ENCODE results near the gene FAM83E.
"Not testable (repeated sequence)": the region's sequence is repeated elsewhere in the genome, so short reads cannot be mapped to it uniquely, and the experiment has no call there.

FAM83E gene

DNA sequence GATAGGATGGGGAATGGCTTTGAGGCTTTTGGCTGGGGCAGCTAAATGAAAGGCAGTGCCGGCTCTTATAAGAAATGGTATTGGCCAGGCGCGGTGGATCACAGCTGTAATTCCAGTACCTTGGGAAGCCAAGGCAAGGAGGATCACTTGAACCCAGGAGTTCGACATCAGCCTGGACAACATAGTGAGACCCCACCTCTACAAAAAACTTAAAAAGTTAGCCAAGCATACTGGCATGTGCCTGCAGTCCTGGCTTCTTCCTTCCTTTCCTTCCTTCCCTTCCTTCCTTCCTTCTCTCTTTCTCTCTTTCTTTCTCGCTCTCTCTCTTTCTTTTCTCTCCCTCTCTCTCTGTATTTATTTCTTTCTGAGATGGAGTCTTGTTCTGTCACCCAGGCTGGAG, 28.0 kb upstream of the FAM83E start:
- DNase-seq (ENCODE audit: insufficient read length, low spot score) (no peak), FAIRE-seq (no peak)

DNA sequence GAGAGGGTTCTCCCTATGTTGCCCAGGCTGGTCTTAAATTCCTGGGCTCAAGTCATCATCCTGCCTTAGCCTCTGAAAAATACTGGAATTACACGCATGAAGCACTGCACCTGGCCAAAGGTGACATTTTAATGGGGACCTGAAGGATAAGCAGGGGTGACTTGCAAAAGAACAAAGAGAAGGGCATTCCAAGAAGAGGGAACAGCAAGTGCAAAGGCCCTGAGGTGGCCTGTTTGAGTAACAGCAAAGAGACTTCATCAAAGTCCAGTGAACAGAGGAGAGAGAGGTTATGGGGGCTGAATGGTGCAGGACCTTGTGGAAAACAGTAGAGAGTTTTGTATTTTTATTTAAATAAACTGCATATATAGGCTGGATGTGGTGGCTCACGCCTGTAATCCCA, 27.0 kb upstream of the FAM83E start:
- DNase-seq (ENCODE audit: insufficient read length, low spot score) (no peak), FAIRE-seq (no peak)

GRCh38 chr19:48639483-48640375, 24.9 kb upstream of the FAM83E start:
- no peak for DNase-seq (ENCODE audit: insufficient read length, low spot score)
- no peak for FAIRE-seq

DNA sequence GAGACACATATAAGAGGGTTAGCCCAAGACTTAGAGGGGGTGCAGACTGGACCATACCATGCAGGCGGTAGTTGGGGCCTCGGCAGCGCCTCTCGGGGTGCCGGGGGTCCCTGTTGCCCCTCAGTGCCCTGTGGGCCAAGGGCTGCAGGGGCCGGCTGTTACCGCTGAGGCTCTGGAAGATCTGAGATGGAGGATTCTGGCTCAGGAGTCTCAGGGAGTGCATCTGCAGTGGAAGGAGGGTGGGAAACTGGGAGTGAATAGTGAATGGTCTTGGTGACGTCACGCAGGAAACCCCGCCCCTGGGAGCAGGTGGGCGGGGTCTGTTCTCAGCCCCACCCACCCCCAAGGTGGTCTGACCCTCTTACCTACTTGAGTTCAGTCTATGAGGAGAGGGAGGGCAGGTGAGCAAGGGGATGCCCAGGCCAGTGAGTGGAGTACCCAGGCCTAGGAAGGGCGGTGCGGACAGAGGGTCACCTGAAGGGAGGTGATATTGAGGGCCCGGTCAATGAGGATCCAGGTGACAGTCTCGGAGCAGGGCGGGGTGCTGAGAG, 24.0 kb upstream of the FAM83E start:
- DNase-seq (ENCODE audit: insufficient read length, low spot score) (no peak), FAIRE-seq (no peak)

GRCh38 chr19:48637948-48638830, 23.3 kb upstream of the FAM83E start:
- DNase-seq (ENCODE audit: insufficient read length, low spot score) (no peak), FAIRE-seq (no peak)

DNA sequence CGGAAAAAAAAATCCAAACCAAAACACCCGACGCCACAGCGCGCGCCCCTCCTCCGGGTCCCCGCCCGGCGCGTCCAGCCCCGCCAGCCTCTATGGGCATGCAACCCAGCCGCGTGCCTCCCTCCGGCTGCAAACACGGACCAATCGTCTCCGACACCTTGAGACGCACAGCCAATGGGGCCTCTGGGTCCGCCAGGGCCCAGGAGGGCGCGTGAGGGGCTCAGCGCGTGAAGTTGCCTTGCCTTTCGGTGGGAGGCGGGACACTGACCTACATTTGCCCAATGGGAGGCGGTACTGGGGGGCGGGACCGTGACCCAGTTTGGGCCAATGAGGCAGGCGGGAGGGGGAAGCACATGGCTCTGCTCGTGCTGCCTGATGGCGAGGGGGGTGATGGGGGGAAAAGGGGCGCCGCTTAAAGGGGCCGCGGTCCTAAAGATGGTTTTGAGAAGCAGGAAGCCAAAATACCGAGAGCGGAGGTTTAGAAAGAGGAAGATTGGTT, 22.6 kb upstream of the FAM83E start:
- peak; percentile 97 for FAIRE-seq
- DNase-seq (ENCODE audit: insufficient read length, low spot score) = peak; percentile 88

- FAIRE-seq (no peak), DNase-seq (ENCODE audit: insufficient read length, low spot score) (peak; percentile 64)
These were observed 22.1 kb upstream of the FAM83E start, which contains the start of gene DBP for GRCh38 chr19:48636859-48637448. TSS of gene DBP (minus strand) at chr19:48637379. CDS start at chr19:48636994, 385 bp downstream.

GRCh38 chr19:48635966-48636858, 21.3 kb upstream of the FAM83E start:
- no peak for FAIRE-seq
- no peak for DNase-seq (ENCODE audit: insufficient read length, low spot score)

DNA sequence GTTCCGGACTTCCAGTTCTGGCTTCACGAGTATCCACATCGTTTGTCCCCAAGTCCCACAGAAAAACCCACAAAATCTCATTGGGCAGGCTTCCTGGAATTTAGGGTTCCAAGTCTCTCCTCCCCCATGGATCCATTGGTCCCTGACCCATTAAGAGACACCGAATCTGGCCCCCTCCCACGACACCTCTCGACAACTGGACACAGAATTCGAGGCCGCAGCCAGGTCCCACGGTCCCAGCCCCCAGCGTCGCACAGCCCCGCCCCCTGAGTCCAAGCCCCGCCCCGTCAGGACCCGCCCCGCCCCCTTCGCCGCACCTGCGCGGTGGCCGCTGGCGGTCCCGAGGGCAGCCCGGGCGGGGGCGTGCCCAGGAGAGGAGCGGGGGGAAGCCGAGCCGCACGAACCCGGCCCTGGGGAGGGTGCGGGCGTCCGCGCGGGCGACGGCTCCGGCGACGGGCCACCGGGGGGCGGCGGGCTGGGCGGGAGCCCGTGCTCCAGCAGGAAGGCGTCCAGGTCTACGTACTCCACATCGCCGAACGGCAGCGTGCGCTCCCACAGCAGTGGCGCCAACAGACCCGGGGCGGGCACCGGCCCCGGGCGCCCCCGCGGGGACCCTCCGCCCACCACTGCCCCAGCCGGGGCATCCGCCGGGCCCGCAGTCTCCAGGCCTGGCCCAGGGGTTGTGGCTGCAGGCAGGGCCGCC, 20.5 kb upstream of the FAM83E start:
- DNase-seq (ENCODE audit: insufficient read length, low spot score) = no peak
- FAIRE-seq = no peak

DNA sequence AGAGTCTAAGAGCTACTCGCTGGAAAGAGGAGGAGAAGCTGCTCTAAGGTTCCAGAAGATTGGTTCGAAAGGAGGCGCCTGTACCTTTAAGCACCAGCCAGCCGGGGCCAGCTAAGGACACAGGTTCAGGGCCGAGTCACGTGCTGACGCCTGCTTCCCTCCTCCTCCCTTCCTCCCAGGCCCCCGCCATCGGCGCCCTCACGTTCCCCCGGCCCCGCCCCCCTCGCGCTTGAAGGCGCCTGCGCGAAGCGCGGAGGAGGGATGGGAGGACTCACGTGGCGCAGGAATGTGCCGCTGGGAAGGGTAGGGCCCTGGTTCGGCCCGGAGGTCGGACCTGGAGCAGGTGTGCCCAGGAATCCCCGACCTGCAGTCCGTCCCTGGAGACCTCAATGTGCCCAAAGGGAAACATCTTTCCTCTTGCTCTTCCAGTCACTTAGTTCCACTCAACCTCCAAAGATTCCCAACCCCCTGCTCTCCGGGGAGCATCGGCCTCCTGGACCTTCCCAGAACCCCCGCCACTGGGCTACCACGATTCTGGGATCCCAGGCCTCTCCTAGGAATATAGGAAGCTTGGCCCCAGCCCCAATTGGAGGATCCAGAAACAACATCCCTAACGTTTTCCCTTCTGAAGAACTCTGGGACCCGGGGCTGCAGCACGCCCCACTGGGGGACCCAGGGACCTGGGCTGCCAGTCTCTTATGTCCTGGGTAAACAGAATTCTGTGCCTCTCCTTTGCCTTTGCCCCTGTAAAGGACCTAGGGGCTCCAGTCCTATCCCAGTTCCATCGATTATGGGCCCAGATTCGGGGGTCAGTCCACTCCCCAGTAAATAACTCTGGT, 19.8 kb upstream of the FAM83E start:
- peak; percentile 80 for DNase-seq (ENCODE audit: insufficient read length, low spot score)
- FAIRE-seq = peak; percentile 98

GRCh38 chr19:48634036-48634342, 19.1 kb upstream of the FAM83E start:
- DNase-seq (ENCODE audit: insufficient read length, low spot score) (no peak), FAIRE-seq (no peak)

GRCh38 chr19:48633148-48634035, 18.5 kb upstream of the FAM83E start:
- FAIRE-seq (no peak), DNase-seq (ENCODE audit: insufficient read length, low spot score) (no peak)

DNA sequence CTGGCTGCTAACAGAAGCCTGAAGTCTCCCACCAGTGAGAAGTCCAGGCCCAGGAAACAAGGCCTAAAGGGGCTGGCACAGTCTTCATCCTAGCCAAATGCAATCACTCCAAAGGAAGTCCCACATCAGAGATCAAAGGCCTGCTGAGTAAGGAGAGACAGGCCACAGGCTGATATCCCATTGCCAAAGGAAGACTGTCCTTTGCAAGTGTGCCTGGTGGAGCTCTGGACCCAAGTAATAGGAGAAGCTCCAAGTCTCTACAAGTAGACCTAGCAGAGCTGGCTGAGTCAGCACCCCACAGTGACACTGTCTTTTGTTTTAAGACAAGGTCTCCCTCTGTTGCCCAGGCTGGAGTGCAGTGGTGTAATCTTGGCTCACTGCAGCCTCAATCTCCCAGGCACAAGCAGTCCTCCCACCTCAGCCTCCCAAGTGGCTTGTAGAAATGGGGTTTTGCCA, 17.8 kb upstream of the FAM83E start:
- no peak for DNase-seq (ENCODE audit: insufficient read length, low spot score)
- FAIRE-seq = no peak

- DNase-seq (ENCODE audit: insufficient read length, low spot score); FAIRE-seq: not testable (repeated sequence)
These were observed 17.4 kb upstream of the FAM83E start for GRCh38 chr19:48632286-48632685.

GRCh38 chr19:48631225-48631624, 16.3 kb upstream of the FAM83E start:
- no peak for DNase-seq (ENCODE audit: insufficient read length, low spot score)
- FAIRE-seq = no peak

DNA sequence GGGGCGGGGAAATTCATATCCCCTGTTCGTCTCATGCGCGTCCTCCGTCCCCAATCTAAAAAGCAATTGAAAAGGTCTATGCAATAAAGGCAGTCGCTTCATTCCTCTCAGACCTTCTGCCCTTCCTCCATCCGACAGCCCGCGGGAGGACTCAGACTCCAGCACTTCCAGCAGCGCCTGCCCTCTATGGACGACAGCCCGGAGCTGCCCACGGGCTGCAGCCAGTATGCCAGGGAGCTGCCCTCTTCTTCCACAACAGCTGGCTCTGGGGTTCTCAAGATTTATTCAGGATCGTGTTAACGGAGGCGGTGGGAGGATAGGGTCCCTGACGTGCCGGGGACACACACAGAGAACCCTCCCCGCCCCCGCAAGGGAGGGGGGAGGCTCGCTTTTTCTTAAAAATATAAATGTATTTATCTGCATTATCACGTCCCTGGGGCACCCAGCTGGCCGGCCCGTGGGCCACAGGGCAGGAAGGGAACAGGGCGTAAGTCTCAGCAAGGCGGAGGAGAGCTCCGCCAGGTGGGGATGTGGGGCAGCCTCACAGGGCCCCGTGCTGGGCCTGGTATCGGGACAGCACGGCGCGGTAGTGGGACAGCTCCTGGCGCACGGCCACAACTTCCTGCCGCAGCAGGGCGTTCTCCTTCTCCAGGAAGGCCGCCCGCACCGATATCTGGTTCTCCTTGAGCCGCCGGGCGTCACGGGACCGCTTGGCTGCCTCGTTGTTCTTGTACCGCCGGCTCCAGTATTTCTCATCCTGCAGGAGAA, 15.6 kb upstream of the FAM83E start:
- no peak for DNase-seq (ENCODE audit: insufficient read length, low spot score)
- no peak for FAIRE-seq

Measured in GM19239 (cell line).